H1 (cell line): ENCODE measurements around the gene GALNT6. TPM values are rescaled to one million over a fixed set of nuclear protein-coding genes. Genes with fewer than 3 reads are reported as not detected.
A peak's percentile ranks its signal among the peaks of the same experiment; 100 is the strongest.

Source experiments
- ASH2L ChIP-seq: fragments of 200-600, 300-600 bp; sonication (generic); IDR thresholded peaks from one replicate; pipeline ENCODE4 v1.7.1; 2017; ENCODE audit warnings: low read length
- CEBPB ChIP-seq: IDR thresholded peaks from 2 replicates; pipeline ENCODE4 v1.6.1; 2012; ENCODE audit warnings: low read depth, low read length
- CHD2 ChIP-seq: IDR thresholded peaks from 2 replicates; pipeline ENCODE4 v1.6.1; 2012; ENCODE audit warnings: low read length, improper control_type of control experiment
- CREB1 ChIP-seq: IDR thresholded peaks from 2 replicates; pipeline ENCODE4 v1.6.1; 2012; ENCODE audit warnings: inconsistent platforms
- EP300 ChIP-seq, 2 experiments: IDR thresholded peaks; 1 replicate in 1 of 2; 2 replicates in 1 of 2; pipeline ENCODE4 v1.6.1; 2011 to 2012; ENCODE audit warnings: low read depth in 2 of 2, low read length in 2 of 2, mild to moderate bottlenecking in 2 of 2, borderline replicate concordance in 1 of 2, inconsistent platforms in 1 of 2, moderate library complexity in 1 of 2
- FOSL1 ChIP-seq: IDR thresholded peaks from 2 replicates; pipeline ENCODE4 v1.6.1; 2011; ENCODE audit warnings: mild to moderate bottlenecking, low read depth, low read length, moderate library complexity; ENCODE audit not compliant: insufficient read depth
- HDAC2 ChIP-seq, 2 experiments: fragments of 300-600 bp in 1 of 2; sonication (generic) in 1 of 2; IDR thresholded peaks; 2 replicates each; pipeline ENCODE4 v1.6.1; 2011 to 2012; ENCODE audit warnings: low read depth in 2 of 2, low read length in 2 of 2, mild to moderate bottlenecking in 2 of 2, moderate library complexity in 2 of 2, borderline replicate concordance in 1 of 2, inconsistent platforms in 1 of 2
- NRF1 ChIP-seq: IDR thresholded peaks from 2 replicates; pipeline ENCODE4 v1.6.1; 2011; ENCODE audit warnings: mild to moderate bottlenecking, low read depth, low read length, improper control_type of control experiment
- PHF8 ChIP-seq: fragments of 200-600 bp; sonication (generic); conservative IDR thresholded peaks from 2 replicates; pipeline ENCODE4 v1.7.1; 2012; ENCODE audit warnings: low read depth, mild to moderate bottlenecking, inconsistent platforms, low read length, moderate library complexity
- POLR2A ChIP-seq, 2 experiments: IDR thresholded peaks; 1 replicate in 1 of 2; 2 replicates in 1 of 2; pipeline ENCODE4 v1.6.1; 2011; ENCODE audit warnings: low read depth in 2 of 2, low read length in 2 of 2, mild to moderate bottlenecking in 2 of 2; ENCODE audit errors: control extremely low read depth in 1 of 2
- POLR2AphosphoS5 ChIP-seq: IDR thresholded peaks from 2 replicates; pipeline ENCODE4 v1.6.1; 2011; ENCODE audit warnings: low read depth, low read length
- RAD21 ChIP-seq, 2 experiments: IDR thresholded peaks in 1 of 2; conservative IDR thresholded peaks in 1 of 2; 2 replicates each; pipeline ENCODE4 v1.6.1; 2011; ENCODE audit warnings: low read depth in 2 of 2, low read length in 2 of 2, improper control_type of control experiment in 1 of 2, inconsistent platforms in 1 of 2, mild to moderate bottlenecking in 1 of 2, moderate library complexity in 1 of 2
- RBBP5 ChIP-seq: IDR thresholded peaks from 2 replicates; pipeline ENCODE4 v1.7.1; 2012; ENCODE audit warnings: low read depth, mild to moderate bottlenecking, inconsistent platforms, low read length, moderate library complexity, borderline replicate concordance
- RFX5 ChIP-seq: IDR thresholded peaks from 2 replicates; pipeline ENCODE4 v1.6.1; 2011; ENCODE audit warnings: low read depth, low read length, improper control_type of control experiment, borderline replicate concordance
- SAP30 ChIP-seq: fragments of 300-600 bp; sonication (generic); IDR thresholded peaks from 2 replicates; pipeline ENCODE4 v1.7.1; 2012; ENCODE audit warnings: low read length, moderate library complexity, mild to moderate bottlenecking, inconsistent platforms; ENCODE audit not compliant: insufficient read depth, insufficient replicate concordance
- SIN3A ChIP-seq, 2 experiments: IDR thresholded peaks in 1 of 2; conservative IDR thresholded peaks in 1 of 2; 2 replicates each; pipeline ENCODE4 v1.6.1; 2011 to 2012; ENCODE audit warnings: low read length in 2 of 2, improper control_type of control experiment in 1 of 2, low read depth in 1 of 2, mild to moderate bottlenecking in 1 of 2
- SP2 ChIP-seq: IDR thresholded peaks from 2 replicates; pipeline ENCODE4 v1.6.1; 2012; ENCODE audit warnings: mild to moderate bottlenecking, low read length, inconsistent platforms
- SP4 ChIP-seq: IDR thresholded peaks from 2 replicates; pipeline ENCODE4 v1.6.1; 2012; ENCODE audit warnings: low read length, inconsistent platforms
- TBP ChIP-seq: IDR thresholded peaks from 2 replicates; pipeline ENCODE4 v1.6.1; 2011; ENCODE audit warnings: low read depth, low read length, improper control_type of control experiment
- polyA plus RNA-seq, 7 experiments: library from polyadenylated mRNA; depleted of rRNA in 3 of 7; stranded (reverse) in 5 of 7; unstranded in 2 of 7; fragments of >200 nt in 5 of 7; fragments of 200-250 nt in 2 of 7; gene quantifications; 1 replicate in 5 of 7; 2 replicates in 1 of 7; 4 replicates in 1 of 7; pipeline versions ENCODE4 v1.2.1 to v1.2.3, GENCODE V29; 2011 to 2013; ENCODE audit warnings: missing spikeins in 2 of 7, mixed read lengths in 2 of 7
- total RNA-seq: library from RNA; stranded (reverse); fragmentation: NEBNext Ultra II Directional; extraction: Animal tissue kit (Norgen Biotek cat#: 25700); gene quantifications from 2 replicates; pipeline ENCODE4 v1.2.1, GENCODE V29; 2021

The GALNT6 gene
- total and polyA plus RNA-seq, 2 of the 8 experiments (the other 6 are each of a cell fraction or from before 2014, with no cell fraction given), result 5.8 to 10.7 TPM

GRCh38 chr12:51424662-51425539 lies 33.7 kb upstream of the GALNT6 start, which contains the start of gene SLC4A8 (continued):
- 0 out of 2 replicates have a peak, but pooled peaks have one; percentile 59 for TF ChIP-seq RBBP5
- TF ChIP-seq ASH2L, result peak; percentile 70
- no peak for TF ChIP-seq EP300 (IDR thresholded peaks at IDR 0.05; ENCODE audit: borderline replicate concordance in 1 of 2, low read depth in 2 of 2, low read length in 2 of 2)
- TF ChIP-seq NRF1, result peak; percentile 32; the same call in 1 of the 2 replicates
- no peak for TF ChIP-seq SAP30
- no peak for TF ChIP-seq POLR2AphosphoS5
- peak in 1 of 2 experiments; percentile 57; a peak in 1 of 3 replicates for TF ChIP-seq POLR2A (IDR thresholded peaks at IDR 0.05; ENCODE audit: control extremely low read depth in 1 of 2, low read depth in 2 of 2, low read length in 2 of 2)
- TF ChIP-seq HDAC2 (IDR thresholded peaks at IDR 0.05; ENCODE audit: borderline replicate concordance in 1 of 2, low read depth in 2 of 2, low read length in 2 of 2), result peak; percentile 67 to 85; a peak in 2 of 4 replicates
- no peak for TF ChIP-seq FOSL1
- TF ChIP-seq RFX5, result no peak
- peak; percentile 55; the same call in 1 of the 2 replicates for TF ChIP-seq PHF8
- TF ChIP-seq CHD2, result peak; percentile 69
- peak; percentile 64 to 80 for TF ChIP-seq RAD21 (IDR thresholded peaks at IDR 0.05 in 1 of 2, conservative IDR thresholded peaks at IDR 0.05 in 1 of 2; ENCODE audit: low read depth in 2 of 2, low read length in 2 of 2)
- TF ChIP-seq TBP, result no peak; the same call in 1 of the 2 replicates
- TF ChIP-seq SIN3A (conservative IDR thresholded peaks at IDR 0.05 in 1 of 2, IDR thresholded peaks at IDR 0.05 in 1 of 2; ENCODE audit: low read depth in 1 of 2, low read length in 2 of 2), result peak in 1 of 2 experiments; percentile 46; a peak in 1 of 4 replicates
- TF ChIP-seq CREB1, result peak; percentile 44
- TF ChIP-seq CEBPB, result no peak
- TF ChIP-seq SP2, result no peak
- TF ChIP-seq SP4, result peak; percentile 74
